ENCODE measurements around the gene ATXN1. TPM values are rescaled to one million over a fixed set of nuclear protein-coding genes. Genes with fewer than 3 reads are reported as not detected.
"Not testable (repeated sequence)": the region's sequence is repeated elsewhere in the genome, so short reads cannot be mapped to it uniquely, and the experiment has no call there.

Gene ATXN1
- total RNA-seq, 2 donors from 2014 or later = 34.6 to 36.7 TPM

DNA sequence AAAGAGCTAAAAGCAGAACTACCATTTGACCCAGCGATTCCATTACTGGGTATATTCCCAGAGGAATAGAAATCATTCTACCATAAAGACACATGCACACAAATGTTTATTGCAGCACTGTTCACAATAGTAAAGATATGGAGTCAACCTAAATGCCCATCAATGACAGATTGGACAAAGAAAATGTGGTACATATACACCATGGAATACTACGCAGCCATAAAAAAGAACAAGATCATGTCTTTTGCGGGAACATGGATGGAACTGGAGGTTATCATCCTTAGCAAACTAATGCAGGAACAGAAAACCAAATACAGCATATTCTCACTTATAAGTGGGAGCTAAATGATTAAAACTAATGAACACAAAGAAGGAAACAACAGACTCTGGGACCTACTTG is 23.7 kb upstream of the ATXN1 start:
- not testable (repeated sequence) for ATAC-seq, DNase-seq

DNA sequence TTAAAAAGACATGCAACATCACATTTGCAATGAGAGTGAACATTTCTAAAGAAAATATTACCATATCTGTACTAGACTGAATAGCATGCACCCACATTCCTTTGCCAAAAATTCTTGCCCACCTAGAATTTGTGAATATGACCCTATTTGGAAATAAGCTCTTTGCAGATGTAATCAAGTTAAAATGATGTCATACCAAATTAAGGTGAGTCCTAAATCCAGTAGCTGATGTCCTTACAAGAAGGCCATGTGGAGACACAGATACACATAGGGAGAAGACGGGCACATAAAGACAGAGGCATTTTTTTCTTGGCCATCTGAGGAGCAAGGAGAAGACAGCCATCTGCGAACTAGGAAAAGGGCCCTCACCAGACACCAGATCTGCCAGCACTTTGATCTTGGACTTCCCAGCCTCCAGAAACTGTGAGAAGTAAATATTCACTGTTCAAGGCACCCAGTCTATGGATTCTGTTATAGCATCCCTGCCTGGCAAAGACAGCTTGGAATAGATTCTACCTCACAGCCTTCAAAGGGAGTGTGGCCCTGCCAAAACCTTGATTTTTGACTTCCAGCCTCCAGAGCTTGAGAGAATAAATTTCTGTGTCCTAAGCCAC is 22.8 kb upstream of the ATXN1 start:
- intact Hi-C loops (cut with DNase I) = no loop called here
- ATAC-seq (no peak), DNase-seq (no peak)

More for the DNA sequence above, 23.7 kb upstream of the ATXN1 start:
- intact Hi-C loops (cut with DNase I) = not testable (repeated sequence)

DNA sequence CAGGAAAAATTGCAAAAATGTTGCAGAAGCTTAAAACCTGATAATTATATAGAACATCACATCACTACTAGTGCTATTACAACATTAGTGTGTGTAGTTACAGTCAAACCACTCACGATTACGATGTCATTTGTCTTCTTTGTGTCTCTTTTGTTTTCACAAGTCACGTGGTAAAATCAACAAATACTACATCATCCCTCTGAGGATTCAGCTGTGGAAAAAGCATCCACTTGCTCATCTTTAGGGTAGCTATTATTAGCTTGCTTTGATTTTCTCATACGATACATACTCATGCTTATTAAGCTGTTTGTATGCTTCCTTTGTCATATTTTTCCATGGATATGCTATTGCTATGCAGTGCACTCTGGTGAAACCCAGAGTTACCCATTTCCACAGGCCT is 22.2 kb upstream of the ATXN1 start:
- DNase-seq = no peak
- intact Hi-C loops (cut with DNase I) = no loop called here
- no peak for ATAC-seq

DNA sequence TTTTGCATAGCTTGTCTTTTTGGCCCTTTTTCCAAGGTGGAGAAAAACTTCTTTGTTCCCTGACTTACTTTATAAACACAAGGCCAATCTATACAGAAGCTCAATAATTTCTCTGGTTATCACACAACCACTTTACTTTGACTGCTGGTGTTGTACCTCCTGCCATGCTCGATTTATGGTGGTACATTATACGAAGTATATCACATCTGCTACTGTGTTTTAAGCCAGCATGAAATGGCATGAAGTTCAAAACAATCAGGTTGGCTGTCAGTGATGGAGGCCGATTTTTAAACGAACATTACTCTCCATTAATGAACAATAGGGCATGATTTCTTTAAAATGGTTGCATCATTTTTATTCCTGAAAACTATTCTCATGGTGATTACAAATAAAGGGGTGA is 21.0 kb upstream of the ATXN1 start:
- intact Hi-C loops (cut with DNase I) = no loop called here
- DNase-seq = no peak
- ATAC-seq = no peak

DNA sequence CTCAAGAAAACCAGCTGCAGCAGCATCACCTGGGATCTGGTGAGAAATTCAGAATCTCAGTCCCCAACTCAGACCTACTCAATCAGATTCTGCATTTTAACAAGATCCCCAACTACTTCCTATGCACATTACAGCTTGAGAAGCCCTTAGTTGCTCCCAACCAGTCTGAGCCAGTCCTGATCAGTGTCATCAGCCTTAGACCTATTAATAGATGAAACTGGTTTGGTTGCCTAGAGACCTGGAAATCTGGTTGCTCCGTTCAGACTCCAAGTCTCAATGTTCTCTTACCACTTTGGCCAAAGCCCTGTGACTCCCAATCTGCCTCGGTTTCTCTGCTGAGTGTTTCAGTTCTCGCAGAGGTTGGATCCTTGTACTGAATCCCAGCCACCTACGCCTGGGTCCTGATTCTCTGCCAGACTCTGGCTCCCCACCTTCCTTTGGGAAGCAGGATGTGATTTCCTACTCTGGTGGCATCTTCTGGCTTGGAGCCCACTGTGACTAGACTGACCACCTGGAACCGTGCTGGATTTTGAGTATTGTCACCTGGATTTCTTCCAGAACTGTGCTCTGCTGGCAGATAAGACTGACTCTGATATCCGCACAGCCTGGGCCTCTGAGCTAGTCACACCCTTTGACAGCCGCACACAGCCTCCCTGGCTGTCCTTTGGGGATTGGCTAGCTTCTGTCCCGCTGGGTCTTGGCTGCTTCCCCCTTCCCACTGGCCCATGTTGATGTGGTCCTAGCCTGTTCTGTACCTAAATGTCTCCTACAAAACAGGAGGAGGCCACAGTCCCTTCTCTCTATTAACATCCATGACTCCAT is 20.3 kb upstream of the ATXN1 start:
- ATAC-seq = peak; percentile 87
- intact Hi-C loops (cut with DNase I) = no loop called here

DNA sequence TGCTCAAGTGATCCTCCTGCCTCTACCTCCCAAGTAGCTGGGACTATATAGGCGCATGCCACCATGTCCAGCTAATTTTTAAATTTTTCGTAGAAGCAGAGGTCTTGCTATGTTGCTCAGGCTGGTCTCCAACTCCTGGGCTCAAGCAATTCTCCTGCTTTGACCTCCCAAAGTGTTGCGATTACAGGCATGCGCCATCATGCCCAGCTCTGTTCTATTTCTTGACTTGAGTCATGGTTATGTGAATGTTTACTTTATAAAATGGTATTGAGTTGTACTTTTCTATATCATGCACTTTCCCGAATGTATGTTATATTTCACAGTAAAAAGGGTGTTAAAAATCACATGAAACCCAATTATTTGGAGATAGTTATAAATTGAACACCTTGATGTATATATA is 17.3 kb upstream of the ATXN1 start:
- DNase-seq = no peak
- intact Hi-C loops (cut with DNase I) = loop anchor here in 1 of 2 donors (10.0 kb wide), 1 partner anchor 186 kb away; no protein-coding TSS in a partner anchor
- no peak for ATAC-seq

More for the DNA sequence above, 20.3 kb upstream of the ATXN1 start:
- DNase-seq = no peak

DNA sequence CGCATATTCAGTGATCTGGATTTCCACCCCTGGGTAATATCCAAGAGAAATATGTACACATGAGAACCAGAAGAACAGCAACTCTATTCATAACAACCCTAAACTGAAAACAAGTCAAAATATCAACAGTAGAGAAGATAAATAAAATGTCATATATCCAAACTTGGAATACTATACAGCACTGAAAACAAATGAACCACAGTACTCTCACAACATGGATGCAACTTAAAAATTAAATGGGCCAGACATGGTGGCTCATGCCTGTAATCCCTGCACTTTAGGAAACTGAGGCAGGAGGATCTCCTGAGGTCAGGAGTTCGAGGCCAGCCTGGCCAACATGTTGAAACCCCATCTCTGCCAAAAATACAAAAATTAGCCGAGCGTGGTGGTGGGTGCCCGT is 16.5 kb upstream of the ATXN1 start:
- intact Hi-C loops (cut with DNase I) = loop anchor here in 1 of 2 donors (10.0 kb wide), 1 partner anchor 187 kb away; no protein-coding TSS in a partner anchor
- no peak for ATAC-seq
- DNase-seq = no peak

DNA sequence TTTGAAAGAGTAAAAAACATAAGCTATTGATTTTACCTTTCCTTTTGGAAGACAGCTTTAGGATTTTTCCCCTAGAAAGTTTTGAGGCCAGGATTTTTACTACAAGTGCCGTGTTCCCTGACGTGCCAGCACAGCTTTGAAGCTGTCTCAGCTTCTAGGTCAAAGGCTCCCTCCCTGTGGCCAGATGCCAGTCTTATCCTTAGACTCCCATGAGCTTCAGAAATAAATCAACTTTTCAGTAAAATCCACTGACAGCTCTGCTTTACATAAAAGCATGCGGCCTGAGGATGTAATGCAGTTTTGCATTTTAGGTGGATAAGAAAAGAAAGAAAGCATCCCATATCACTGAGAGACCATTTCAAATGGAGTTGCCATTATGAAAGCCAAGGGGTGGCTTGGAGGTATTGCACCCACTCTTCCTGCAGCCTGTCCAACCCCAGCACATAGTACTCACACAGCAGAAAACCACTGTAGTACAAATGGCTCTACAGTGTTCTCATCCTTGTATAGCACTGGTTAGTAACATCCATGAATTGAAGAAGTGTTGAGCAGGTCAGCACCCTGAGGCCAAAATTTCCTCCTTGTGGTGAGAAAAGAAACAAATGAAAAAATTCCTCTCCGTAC is 15.2 kb upstream of the ATXN1 start:
- intact Hi-C loops (cut with DNase I) = loop anchor here in 1 of 2 donors (10.0 kb wide), 1 partner anchor 188 kb away; no protein-coding TSS in a partner anchor
- ATAC-seq = peak; percentile 58 to 67
- DNase-seq = peak; percentile 33

DNA sequence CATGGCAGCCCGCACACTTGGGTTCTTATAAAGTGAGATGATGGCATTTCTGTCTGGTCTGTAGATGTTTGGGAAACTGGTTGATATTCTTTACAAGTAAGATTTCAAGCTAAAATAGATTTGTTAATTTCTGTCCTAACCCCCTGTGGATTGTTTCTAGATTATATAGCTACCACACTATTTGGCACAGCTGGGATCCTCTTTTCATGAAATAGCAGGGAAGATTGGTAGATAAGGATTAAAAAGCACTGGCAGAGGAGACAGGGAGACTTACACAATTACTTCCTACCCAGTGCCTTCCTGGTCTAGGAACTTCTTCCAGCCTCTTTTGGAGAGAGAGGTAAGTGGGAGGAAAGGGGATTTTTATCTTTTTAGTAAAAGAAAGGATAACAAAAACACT is 13.2 kb upstream of the ATXN1 start:
- ATAC-seq (no peak), DNase-seq (no peak)
- intact Hi-C loops (cut with DNase I) = loop anchor here in 1 of 2 donors (10.0 kb wide), 1 partner anchor 190 kb away; no protein-coding TSS in a partner anchor

DNA sequence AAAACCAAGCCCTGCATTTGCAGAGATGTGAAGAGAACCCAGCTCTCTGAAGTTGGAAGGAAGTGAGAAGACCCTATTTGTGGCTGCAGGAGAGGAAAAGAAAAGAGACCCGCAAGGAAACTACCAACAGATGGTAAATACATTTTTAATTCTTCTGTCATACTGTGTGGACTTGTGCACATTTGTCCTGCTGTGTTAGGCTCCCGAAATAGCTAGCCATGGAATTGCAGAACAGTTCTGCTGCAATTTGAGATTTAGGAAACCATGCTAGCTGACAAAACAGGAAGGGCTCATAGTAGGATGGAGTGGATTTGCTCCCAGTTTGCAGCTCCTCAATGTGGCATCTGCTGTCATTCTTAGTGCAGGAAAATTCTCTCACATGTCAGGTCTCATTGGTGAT is 12.1 kb upstream of the ATXN1 start:
- ATAC-seq (no peak), DNase-seq (no peak)
- intact Hi-C loops (cut with DNase I) = loop anchor here in 1 of 2 donors (10.0 kb wide), 1 partner anchor 191 kb away; no protein-coding TSS in a partner anchor

DNA sequence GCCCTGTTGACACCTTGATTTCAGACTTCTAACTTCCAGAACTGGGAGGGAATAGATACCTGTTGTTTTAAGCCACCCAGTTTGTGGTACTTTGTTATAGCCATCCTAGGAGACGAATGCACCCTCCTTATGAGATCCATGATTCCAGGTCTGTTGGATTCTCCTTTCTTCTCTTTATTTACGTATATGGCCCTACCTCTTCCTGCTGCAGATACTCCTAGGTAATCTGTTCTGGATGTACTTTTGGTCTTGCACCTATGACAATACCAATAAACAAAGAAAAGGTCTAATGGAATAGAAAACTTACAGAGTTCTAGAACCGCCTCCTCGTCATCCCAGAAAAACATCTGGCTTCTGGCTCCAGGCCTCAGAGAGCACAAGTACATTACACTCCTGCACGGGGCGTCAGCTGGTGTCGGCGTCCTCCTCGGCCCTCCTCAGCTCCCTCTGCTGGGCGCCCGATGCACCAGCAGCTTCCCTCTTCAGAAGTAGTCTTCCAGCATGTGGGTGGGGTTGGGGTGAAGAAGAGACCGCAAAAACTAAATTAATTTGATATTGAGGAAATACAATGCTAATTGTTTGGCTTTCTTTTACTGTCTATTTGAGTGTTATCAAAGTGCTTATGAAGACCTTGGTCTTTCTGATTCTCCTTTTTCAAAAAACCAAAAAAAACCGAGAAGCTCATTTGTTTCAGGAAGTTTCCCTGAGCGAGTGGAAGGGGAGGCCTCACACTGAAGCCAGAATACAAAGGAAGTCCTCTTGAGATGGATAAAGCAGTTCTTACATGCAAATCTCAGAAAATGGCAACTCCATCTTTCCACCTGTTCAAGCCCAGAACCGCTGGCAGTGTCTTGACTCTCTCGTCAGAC is 9.7 kb upstream of the ATXN1 start:
- ATAC-seq = peak; percentile 82 to 85
- intact Hi-C loops (cut with DNase I) = loop anchor here (2.0 to 10.0 kb wide), 2 partner anchors 194 to 314 kb away; no protein-coding TSS in a partner anchor
- peak; percentile 80 for DNase-seq

DNA sequence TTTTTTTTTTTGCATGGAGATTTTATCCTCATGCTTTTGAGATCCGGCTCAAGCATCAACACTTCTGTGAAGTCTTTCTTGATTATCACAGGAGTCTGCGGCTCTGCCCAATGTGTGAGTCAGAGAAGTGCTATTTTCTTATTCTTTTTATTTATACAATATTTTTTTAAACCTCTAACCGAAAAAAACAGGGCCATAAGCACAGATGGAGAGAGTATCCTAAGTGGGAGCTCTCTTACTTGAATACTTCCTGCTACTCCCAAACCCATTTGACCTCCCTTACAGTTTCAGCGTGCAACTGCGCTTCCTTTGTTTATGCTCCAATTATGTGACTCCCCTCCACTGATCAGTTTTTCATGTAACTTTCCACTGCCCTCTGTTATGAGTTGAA is 8.7 kb upstream of the ATXN1 start:
- intact Hi-C loops (cut with DNase I) = loop anchor here (2.0 to 10.0 kb wide), 5 partner anchors 195 to 435 kb away; no protein-coding TSS in a partner anchor

DNA sequence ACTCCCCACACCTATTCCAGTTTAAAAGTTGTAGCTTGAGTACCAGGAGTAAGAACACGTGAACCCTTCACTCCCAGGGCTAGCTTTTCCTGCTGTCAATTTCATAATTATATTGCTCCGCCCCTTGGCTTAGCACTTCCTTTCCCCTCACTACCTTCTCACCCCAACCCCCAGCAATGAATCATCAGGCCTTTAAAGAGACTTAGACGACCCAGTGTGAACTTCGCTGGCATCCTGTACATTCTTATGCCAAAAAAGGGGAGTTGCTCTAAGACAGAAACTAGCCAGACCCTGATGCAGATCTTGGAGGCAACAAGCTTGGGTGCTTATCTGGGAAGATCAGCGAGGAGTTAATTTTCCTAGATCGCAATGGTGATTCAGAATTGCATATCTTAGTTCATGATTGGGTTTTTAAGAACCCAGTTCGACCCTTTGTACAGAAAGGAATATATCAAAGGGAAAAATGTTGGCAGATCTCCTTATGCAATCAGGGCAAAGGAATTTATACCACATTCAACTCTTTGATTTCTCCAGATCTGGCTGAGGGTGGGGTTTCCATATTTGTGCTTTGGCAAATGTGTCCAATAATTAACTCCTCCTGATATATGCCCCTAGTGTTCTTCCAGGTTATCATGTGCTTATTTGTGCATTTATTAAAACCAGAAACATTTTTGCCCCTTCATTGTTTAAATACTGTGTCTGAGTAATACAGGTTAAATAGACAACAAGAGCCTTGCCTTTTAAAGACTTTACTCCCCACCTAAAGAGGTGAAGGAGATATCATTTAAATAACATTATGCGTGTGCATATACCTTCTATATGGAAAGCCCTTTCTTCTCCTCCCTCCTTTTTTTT is 8.1 kb upstream of the ATXN1 start:
- ATAC-seq (peak; percentile 81 to 89), DNase-seq (peak; percentile 56)
- intact Hi-C loops (cut with DNase I) = loop anchor here (5.0 to 10.0 kb wide), 3 partner anchors 198 to 435 kb away; no protein-coding TSS in a partner anchor

More for the DNA sequence above, 8.7 kb upstream of the ATXN1 start:
- ATAC-seq = peak in 1 of 2 donors; percentile 60
- DNase-seq = no peak

DNA sequence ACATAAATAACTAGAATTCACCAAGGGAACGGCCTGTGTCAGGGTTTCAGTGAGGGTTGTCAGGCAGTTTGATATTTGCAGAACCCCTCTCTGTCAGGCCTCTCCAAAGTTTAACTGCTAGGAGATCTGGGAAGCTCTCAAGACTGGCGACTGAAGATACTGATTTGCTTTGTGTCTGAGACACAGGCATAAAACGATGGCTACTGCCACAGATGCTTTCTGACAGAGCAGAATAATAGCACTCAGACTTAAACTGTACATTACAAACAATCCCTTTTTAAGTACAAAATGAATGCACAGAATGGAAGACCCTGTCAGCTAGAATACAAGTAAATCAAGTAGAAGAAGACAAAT is 7.2 kb upstream of the ATXN1 start:
- DNase-seq (no peak), ATAC-seq (no peak)
- intact Hi-C loops (cut with DNase I) = loop anchor here (5.0 to 10.0 kb wide), 3 partner anchors 199 to 434 kb away; no protein-coding TSS in a partner anchor

DNA sequence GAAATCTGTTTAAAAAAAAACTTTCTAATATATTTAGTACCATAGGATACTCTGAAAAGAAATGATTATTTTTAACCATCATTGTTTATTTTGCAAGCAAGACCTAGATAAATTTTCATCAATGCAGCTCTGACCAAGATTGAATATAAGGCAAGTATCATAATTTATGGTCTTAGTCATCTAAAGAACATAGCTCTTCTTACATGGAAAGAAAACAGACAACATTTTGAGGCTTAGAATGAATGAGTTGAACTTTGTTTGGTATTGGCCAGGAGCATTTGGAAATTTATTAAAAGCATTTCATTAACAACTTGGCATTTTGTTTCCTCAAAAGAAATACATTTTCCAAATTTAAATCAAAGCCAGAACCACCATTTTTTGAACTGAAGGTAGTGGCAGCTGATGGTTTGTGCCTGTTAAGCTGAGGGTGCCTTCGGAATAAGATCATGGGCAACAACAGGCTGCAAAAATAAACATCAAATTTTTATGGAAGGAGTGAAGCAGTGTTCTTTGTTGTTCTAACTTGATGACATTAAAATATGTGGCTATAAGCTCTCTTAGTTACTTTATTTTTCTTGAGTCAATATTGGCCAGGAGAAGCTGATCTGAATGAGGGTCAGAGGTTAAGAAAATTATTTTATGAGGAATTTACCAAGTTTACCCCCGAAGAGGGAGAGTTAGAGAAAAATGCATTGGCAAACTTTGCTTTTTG is 6.7 kb upstream of the ATXN1 start:
- intact Hi-C loops (cut with DNase I) = loop anchor here (5.0 to 10.0 kb wide), 3 partner anchors 199 to 433 kb away; no protein-coding TSS in a partner anchor
- DNase-seq (no peak), ATAC-seq (no peak)

DNA sequence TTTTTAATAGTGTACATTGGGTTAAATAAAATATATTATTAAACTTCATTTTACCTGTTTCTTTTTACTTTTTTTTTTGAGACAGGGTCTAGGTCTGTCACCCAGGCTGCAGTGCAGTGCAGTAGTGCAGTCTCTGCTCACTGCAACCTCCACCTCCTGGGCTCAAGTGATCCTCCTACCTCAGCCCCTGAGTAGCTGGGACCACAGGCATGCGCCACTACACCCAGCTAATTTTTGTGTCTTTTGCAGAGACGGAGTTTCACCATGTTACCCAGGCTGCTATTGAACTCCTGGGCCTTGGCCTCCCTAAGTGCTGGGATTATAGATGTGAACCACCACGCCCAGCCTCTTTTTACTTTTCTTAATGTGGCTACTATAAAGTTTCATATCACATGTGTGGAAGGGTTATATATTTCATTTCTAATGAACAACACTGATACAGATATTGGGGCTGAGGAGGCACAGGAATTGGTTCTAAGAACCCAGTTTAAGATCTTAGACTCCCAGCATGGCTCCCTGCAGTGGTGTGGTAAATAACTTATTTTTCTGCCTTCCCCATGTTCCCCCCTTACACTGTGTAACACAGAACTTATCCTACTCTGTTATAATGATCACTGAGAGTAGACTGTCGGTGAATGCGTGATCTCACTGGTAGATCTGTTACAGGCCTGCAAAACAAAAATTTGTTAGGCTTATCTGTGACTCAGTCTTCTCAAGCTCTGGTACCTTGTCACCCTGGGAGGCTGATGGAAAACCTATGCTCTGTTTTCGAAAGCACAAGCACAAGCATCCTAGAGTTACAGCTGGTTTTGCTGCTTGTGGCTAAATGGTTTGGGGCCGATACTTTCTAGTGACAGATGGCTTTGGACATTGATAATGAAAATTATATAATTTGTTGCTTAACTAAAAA is 5.8 kb upstream of the ATXN1 start:
- intact Hi-C loops (cut with DNase I) = loop anchor here (5.0 to 10.0 kb wide), 3 partner anchors 200 to 432 kb away; no protein-coding TSS in a partner anchor
- DNase-seq = no peak
- ATAC-seq = no peak
